ENCODE measurements around the gene UBC. TPM values are rescaled to one million over a fixed set of nuclear protein-coding genes. Genes with fewer than 3 reads are reported as not detected.
"Not testable (repeated sequence)": the region's sequence is repeated elsewhere in the genome, so short reads cannot be mapped to it uniquely, and the experiment has no call there.

UBC gene
- polyA plus RNA-seq, 10 donors = 759 to 967 (median 819) TPM

DNA sequence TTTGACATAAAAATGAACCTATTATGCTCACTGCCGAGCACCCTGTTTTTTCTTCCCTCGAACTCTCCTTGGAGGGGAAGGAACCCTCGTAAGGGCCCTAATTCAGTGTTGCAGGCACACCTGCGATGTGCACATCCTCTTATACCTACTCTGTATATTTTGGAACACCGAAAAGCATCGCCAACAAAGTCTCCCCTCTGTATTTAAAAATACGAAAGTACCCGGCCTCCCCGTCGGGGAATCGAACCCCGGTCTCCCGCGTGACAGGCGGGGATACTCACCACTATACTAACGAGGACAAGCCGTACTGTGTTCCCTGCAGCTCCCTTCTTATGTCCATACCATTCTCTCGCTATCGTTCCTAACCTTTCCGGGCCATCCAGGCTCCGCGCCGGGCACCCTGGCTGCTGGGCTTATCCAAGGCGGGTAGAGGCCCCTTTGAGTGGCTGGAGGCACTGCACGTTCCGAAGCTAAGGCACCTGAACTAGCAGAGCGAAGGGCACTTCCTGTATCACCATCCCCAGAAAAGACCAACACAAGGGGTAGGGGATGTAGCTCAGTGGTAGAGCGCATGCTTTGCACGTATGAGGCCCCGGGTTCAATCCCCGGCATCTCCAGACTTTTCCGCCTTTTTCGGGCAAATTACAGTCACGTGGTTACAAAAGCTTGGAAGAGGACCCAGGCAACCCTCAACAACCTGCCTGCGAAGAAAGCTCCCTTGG is 25.1 kb upstream of the UBC start:
- peak; percentile 94 to 96 (median 96) for DNase-seq

DNA sequence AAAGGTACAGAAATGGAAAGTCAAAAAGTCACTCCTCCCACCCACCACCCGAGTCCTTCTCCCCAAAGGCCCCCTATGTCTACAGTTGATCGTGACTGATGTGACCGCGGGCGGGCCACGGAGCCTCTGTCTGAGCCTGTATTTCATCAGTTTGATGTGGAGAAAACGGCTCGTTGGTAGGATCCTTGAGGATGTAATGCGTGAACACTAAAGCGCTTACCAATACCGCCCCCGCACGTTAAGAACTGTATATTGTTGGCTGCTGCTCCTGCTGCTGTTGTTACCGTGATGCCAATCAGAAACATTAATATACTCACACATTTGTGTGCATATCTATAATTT is 24.6 kb upstream of the UBC start:
- peak; percentile 76 to 89 (median 86) for DNase-seq

DNA sequence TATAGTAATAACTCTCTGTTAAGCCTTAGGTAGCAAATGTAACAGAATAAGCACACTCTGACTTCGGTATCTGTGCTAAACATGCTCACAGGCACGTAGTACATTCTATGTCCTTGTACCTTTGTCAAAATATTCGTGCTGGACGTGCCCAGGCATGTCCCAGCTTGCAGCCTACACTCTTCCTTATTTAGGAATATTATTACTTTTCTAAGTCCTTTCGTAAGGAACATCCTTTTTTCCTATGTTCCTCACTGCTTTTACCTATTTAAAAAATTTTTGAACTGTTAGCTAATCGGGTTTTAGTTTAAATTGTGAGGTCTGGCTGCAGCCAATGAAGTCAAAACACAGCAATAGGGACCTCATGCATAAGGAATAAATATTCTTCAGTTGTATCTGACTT is 24.1 kb upstream of the UBC start:
- DNase-seq = peak in 1 of 3 donors; percentile 51

DNA sequence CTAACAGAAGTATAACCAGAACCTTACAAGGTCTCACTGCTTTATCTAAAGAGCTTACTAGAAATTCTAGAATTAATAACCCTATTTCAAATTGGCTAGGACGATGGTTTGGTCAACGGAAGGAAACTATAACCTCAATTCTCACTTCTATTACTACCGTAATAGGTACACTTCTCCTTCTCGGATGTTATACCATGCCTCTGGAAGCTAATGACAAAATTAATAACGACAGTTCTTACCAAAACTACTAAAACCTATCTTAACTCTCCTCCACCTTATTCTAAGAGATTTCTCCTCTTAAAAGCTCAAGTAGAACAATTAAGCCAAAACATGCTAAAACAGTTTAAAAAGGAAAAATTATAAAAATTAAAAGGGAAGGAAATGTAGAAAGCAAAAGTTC is 23.7 kb upstream of the UBC start:
- no peak for DNase-seq

DNA sequence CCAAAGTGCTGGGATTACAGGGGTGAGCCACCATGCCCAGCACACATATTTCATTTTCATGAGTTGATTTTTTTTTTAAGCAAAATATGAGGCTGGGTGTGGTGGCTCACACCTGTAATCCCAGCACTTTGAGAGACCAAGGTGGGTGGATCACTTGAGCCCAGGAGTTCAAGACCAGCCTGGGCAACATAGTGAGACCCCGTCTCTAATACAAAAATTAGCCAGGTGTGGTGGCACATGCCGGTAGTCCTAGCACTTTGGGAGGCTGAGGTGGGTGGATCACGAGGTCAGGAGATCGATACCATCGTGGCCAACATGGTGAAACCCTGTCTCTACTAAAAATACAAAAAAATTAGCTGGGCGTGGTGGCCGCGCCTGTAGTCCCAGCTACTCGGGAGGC is 17.1 kb upstream of the UBC start:
- not testable (repeated sequence) for DNase-seq

DNA sequence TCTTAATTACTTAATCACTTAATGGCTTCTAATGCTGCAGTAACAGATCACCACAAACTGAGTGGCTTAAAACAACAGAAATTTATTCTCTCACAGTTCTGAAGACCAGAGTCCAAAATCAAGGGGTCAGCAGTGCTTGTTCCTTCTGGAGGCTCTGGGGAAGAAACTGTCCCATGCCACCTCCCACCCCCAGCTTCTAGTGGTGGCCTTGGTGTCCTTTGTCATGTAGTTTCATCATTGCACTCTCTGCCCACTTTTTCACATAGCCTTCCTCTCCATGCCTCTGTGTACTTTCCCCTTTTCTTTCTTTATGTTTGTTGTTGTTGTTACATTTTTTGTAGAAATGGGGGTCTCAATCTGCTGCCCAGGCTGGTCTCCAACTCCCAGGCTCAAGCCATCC is 16.1 kb upstream of the UBC start:
- no peak for DNase-seq

DNA sequence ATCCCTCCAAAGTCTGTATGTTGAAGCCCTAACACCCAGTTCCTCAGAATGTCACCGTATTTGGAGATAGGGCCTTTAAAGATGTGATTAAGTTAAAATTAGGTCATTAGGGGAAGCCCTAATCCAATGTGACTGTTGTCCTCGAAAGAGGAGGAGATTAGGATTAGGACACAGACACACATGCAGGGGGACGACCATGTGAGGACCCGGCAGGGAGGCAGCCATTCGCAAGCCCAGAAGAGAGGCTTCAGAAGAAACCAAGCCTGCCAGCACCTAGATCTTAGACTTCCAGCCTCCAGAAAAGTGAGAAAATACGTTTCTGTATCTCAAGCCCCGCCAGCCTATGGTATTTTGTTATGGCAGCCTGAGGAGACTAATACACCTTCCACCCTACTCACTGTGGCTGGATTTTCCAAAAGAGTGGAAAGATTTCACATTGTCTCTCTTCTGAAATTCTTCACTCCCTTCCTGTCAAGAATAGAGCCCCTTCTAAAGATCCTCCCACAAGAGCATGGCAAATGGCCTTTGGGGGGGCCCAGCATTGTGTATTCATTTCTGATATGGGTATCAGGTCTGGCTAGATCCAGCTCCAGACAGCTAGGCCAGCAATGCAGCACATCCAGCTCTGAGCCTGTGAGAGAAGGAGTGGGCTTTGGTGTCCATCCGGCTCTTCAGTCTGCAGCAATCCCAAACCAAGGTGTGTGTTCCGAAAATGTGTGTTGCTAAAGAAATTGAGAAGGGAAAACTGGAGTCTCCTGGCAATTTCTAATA is 15.4 kb upstream of the UBC start:
- DNase-seq = no peak

DNA sequence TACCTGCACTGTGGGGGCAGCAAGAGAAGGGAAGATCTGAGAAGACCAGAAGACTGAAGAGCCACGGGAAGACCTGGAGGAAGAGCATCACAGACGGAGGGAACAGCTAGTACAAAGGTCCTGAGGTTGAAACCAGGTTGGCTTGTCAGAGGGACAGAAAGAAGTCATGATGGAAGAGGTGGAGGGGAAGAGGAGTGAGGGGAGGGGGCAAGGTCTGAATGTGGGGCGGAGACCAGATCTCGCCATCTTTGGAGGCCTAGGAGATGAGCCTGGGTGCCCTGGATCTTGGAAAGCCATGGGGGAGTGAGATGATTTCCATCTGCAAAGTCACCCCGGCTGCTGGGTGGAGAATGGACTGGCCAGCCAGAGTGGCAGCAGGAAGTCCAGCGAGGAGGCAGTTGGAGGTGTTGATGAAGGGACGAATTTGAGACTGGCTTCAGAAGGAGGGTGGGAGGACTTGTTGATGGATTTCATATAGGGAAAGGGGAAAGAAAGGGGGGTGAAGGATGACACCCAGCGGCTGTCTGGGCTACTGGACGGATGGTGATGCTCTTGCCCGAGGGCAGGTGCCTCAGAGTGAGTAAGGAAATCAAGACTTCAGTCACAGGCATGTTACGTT is 14.6 kb upstream of the UBC start:
- DNase-seq = no peak

DNA sequence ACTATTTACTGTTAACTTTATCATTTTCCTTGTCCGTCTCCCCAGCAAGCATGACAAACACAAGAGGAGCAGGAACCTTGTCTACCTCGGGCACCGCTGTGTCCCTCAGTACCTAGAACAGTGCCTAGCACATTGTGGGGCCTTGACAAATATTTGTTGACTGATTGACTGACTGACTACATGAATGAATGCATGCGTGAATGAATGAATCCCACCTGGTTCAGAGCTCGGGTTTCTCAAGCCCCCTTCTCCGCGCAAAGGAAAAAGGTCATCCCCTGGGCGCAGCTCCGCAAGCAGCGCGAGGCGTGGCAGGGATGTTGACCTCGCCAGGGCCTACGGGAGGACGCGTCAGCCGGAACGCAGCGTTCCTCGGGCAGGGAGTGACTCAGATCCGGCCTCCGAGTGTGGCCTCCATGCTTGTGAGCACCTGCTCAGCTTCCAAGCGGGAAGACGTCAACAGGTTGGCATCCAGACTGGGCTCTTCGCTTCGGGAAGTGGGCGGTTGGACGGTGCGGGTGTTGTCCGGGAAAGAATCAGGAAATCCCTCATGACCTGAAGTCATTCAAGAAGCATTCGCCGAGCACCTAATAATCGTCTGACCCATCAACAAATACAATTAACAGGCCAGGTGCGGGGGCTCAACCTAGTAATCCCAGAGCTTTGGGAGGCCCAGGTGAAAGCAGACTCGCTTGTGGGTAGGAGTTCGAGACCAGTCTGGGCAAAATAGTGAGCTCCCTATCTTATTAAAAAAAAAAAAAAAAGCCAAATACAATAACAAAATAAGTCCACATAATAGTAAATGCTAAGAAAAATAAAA is 13.9 kb upstream of the UBC start:
- peak; percentile 64 to 80 (median 67) for DNase-seq

DNA sequence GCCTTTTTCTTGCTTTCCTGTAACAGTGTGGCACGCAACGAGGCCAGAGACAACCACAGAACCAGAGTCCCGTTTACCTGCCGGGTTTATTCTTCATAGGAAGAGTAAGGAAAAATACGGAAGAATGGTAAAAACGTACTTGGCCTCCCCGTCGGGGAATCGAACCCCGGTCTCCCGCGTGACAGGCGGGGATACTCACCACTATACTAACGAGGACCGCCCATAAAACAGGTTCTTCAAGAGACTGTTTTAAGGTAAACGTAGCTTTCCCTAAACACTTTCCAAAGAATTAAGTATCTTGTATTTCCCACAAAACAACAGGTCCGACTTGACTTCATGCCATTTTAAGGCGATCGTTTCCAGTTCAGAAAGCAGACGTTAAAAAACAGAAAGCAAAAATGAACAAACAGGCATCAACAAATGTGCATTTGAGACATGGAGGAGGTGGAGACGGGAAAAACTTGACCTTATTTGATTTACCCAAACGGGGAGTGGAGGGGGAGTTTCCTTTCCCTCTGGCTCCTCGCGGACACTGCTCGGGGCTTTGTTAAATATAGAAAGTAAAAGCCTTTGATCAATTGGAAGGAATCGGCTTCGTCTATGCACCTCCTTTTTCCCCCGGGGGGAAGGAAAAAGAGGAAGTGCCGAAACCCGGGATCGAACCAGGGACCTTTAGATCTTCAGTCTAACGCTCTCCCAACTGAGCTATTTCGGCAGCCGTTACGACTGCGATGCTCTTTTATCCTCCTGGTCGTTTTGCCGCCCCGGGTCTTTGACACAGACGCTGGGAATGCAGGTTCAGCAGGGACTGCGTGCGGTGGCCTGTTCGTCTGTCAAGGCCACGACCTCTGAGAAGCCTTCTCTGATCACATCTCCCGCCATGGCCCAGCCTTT is 13.0 kb upstream of the UBC start:
- peak; percentile 90 to 95 (median 92) for DNase-seq

DNA sequence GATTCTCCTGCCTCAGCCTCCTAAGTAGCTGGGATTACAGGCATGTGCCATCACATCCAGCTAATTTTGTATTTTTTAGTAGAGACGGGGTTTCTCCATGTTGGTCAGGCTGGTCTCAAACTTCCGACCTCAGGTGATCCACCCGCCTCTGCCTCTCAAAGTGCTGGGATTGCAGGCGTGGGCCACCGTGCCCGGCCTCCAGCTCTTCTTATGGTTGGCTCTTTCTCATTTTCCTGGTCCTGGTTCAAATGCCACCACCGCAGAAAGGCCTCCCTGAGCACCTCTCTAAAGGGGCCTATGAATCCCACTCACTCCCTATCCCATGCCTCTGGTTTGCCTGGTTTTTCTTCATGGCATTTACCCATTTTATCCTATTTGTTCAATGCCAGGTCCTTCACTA is 11.3 kb upstream of the UBC start:
- DNase-seq = not testable (repeated sequence)

DNA sequence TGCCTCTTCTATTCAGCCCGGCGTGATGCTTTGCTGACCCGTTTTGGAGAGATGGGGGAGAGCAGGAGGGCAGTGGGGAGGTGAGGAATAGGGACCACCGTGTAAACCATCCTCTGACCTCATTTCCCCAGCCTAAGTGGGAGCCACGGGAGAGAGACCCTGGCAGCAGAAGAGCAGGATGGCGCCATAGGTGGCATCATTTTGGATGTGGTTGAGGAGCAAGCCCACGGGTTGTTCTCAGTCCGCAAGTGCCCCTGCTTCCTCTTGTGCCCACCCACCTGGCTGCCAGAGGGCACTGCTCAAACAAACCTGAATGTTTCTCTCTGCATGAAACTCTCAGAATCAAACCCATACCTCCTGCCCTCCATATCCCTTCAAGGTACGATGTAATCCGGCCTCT is 10.7 kb upstream of the UBC start:
- DNase-seq = no peak

DNA sequence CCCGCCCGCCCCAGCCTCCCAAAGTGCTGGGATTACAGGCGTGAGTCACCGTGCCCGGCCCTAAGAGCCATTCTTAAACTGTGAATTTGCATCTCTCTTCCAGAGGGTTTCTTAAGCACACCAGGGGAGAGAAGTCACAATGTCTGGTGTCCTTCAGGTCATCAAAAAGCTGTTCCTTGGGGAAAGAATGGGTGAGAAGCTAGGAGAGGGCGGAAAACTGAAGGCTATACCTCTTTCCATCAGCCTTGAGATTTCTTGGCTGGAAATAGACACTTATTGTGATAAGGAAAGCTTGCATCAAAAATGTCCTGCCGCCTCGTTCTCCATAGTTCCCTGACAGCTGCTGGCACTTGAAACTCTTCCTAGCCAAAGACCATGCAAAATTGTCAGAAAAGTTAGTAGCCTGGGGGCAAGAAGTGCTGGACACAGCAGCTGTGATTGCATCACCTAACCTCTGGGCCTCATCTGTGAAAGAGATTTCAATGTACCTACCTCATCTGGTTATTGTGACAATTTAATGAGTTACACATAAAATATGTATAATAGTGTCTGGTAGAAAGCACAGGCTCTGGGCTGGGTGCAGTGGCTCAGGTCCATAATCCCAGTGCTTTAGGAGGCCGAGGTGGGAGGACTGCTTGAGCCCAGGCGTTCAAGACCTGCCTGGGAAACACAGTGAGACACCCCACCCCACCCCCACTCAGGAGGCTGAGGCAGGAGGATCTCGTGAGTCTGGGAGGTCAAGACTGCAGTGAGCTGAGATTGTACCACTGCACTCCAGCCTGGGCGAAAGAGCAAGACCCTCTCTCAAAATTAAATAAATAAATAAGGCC is 9.7 kb upstream of the UBC start:
- DNase-seq = no peak

DNA sequence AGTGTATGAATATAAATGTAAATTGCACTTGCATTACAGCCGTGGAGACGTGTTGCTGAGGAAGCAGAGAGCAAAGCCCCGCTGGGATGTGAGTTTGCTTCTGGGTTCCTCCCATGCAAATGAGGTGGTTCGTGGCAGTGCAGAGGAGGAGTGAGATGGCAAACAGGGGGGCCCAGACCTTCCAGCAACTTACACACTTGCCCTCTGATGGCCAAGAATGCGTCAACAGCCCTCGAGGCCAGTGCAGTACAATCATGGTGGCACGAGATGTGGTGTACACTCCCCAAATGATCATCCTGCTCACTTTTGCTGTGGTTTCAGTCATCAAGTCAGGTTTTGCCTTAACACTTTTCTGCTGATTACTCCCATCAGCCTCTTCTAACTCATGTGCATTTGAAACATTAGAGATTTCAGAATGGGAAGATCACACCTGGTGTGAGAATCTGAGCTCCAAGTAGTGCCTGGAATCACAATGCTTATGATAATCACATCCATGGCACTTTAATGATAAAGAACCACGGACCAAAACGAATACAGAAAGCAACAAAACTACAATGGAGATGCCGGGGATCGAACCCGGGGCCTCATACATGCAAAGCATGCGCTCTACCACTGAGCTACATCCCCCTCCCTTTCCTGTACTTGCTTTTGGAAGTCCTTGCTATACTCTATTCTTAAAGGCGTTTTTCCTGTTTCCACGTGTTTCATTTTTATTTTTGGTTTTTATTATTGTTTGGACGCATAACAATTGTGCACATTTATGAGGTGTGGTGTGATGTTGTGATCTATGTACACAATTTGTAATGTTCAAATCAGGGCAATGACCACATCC is 7.0 kb upstream of the UBC start:
- peak in 2 of 3 donors; percentile 71 to 85 for DNase-seq

DNA sequence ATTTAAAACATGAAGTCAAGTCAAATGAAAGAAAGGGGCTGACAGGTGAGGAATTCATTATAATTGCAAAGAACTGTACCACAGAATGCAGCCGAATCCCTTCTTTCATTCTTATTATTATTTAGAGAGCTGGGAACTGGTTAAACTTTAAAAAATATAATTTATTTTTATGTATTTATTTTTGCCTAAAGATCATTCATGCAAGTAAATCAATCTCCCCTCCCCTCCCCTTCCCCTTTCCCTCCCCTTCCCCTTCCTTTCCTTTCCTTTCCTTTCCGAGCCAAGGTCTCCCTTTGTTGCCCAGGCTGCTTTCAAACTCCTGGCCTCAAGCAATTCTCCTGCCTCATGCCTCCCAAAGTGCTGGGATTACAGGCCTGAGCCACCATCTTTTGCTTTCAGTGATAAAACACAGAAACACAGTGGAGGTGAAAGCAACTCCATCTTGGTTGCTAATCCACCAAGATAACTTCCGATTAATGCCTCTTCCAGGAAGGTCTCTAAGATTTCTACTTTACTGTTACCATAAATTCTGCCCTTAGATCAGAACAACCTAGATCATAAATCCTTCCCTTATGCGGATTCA is 6.0 kb upstream of the UBC start:
- no peak for DNase-seq

DNA sequence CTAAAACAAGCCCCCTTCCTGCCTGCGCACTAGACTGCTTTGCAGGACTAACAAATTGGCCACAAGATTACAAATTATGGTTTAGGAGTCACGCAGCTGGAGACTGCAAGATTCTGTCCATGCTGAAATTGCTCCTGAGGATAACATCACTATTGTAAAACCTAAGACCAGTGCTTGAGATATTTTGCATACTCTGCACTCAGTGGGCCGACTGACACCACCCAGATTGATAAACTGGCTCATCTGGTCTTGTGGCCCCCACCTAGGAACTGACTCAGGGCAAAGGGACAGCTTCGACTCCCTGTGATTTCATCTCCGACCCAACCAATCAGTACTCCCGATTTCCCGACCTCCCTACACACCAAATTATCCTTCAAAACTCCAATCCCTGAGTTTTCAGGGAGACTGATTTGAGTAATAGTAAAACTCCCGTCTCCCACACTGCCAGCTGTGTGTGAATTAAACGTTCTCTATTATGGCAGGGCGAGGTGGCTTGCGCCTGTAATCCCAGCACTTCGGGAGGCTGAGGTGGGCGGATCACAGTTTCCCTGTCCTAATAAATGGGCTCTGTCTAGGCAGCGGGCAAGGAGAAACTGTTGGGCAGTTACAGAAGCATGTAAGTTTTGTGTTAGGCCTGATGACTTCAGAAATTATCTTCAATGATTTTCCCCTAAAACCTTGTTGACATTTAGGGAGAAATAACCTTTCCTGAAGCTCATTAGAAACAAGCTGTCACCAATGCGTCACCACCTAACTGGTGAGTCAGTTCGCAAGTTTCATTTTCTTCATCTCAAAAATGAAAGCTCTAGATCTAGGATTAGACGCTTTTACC is 5.3 kb upstream of the UBC start:
- no peak for DNase-seq

DNA sequence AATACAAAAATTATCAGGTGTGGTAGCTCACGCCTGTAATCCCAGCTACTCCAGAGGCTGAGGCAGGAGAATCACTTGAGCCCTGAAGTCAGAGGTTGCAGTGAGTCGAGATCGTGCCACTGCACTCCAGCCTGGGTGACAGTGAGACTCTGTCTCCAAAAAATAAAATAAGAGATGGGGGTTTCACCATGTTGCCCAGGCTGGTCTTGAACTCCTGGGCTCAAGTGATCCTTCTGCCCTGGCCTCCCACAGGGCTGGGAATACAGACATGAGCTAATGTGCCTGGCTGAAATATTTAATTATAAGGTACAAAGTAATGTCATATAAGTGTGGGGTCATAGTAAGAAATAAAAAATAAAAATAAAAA is 4.2 kb upstream of the UBC start:
- not testable (repeated sequence) for DNase-seq
